HG02798 (cell line): ENCODE measurements around the gene RABGGTA.

Experiments used
- ATAC-seq: cut with Tn5 transposase; IDR thresholded peaks from one replicate; pipeline ENCODE4 v1.9.1; 2021; ENCODE audit warnings: mild to moderate bottlenecking; ENCODE audit not compliant: unreplicated experiment, poor library complexity

Gene RABGGTA

GRCh38 chr14:24261969-24262327 is 9.4 kb downstream of the RABGGTA start:
- no peak for ATAC-seq

- ATAC-seq: no peak
Measured at GRCh38 chr14:24261256-24261968, 10.0 kb downstream of the RABGGTA start.

- ATAC-seq: no peak
Measured at GRCh38 chr14:24260780-24261157, 10.6 kb downstream of the RABGGTA start.

DNA sequence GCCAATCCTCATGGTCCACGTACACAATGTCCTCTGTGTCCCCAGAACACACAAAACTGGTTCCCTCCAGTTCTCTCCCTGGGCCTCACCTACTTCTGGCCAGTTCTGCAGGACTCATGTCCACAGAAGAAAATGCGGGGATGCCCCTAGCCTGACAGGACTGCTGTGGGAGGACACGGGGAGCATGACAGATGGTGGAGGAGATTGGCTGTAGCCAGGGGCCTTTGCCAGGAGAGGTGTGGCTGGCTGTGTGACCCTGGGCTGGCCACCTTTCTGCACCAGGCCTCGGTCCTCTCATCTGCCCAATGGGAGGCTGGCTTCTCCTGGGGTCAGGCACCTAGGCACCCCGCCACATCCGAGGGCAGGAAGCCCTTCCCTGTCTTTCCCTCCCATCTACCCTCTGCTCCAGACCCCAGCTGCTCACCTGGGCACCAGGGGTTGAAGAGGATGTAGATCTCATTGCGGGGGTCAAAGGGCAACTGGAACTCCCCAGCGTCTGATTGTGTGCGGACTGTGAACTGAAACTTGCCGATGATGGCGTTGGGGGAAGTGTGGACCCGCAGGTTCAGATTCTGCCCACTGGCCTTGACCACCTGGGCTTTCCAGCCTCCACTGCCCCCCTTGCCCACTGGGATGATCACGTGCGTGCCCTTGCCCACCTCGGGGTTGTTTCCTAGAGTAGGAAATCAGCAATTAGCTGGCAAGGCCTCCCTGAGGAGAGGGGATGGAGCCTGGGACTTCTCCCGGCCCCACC is 11.2 kb downstream of the RABGGTA start:
- ATAC-seq: no peak

- ATAC-seq: no peak
Measured at GRCh38 chr14:24259282-24260025, 11.9 kb downstream of the RABGGTA start.

DNA sequence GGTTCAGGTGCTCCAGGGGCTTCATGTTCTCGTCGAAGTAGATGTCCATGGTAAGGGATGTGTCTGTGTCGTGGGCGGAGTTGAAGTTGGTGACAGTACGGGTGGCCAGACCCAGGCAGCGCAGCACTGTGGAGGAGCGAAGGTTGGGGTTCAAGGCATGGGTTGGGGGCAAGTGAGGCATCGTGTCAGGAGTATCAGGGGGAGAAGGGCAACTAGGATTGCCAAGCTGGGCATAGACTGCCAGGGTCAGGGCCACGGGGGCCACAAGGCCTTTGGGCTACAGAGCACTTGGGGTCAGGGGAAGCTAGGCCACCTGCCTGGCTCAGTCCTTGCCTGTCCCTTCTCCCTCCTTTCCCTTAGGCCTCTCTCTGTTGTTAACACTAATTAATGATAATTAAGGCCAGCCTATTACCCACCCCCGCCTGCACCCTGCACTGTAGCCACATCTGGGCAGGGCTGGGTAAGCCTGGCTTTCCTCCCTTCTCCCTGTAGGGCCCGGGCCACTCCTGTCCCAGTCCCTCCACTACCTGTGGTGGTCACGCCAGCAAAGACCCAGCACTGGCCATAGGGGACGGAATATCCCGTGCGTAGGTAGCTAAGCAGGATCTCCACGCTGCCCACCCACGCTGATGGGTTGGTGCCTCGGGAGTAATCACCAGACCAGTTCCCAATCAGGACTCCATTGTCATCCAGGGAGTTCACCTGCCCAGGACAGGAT is 12.7 kb downstream of the RABGGTA start:
- ATAC-seq: no peak

DNA sequence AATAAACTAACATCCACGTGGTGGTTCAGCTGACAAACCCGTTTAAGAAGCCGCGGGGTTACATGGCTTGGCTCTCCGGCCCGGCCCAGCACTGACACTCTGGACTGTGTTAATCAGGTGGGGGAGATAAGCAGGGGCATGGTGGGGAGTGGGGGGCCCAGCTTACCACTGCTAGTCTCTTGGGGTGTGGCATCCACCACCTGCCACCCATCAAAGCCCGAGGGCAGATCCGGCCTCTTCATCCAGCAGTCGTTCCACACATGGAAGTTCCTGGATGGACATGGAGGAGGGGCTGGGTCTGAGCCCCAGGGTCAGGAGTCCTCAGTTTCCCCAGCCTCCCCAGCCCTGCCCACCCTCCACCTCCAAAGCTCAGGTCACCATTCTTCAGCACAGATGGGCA is 13.3 kb downstream of the RABGGTA start:
- ATAC-seq: no peak

- no peak for ATAC-seq
Measured at GRCh38 chr14:24256960-24257359, 14.4 kb downstream of the RABGGTA start.

DNA sequence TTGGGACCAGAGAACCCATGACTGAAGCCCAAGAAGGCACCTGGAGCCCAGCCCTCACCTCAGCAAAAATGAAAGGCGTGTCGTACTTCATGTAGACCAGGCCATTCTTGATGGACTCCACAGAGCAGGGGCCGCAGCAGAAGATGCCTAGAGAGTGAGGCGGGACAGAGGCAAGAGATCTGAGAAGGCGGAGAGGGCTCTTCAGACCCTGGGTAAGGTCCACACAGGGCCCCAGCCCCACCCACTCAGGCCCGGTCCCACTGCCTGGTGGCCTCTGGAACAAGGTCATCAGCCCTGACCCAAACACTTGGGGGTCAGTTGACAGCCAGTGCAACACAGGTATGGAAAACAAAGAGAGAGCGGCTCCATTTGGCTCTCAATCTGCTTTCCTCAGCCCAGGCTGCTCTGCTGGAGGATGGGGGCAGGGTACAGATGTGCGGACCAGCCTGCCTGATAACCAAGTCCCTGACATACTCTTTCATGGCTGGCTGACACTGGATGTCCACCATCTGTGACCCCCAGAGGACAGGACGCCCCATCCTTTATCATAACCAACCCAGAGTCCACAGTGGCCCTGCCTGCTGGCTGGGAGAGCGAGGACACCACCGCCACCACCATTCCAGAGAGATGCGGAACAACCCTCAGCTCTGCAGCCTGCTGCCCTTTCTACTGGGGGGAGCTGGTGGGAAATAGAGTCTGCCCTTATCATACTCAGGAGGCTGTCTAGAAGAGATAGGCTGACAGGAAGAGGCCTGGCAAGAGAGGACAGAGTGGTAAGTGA is 15.3 kb downstream of the RABGGTA start:
- ATAC-seq: no peak

- no peak for ATAC-seq
Measured at GRCh38 chr14:24255438-24255837, 16.0 kb downstream of the RABGGTA start.

GRCh38 chr14:24254630-24255392 is 16.6 kb downstream of the RABGGTA start:
- no peak for ATAC-seq

DNA sequence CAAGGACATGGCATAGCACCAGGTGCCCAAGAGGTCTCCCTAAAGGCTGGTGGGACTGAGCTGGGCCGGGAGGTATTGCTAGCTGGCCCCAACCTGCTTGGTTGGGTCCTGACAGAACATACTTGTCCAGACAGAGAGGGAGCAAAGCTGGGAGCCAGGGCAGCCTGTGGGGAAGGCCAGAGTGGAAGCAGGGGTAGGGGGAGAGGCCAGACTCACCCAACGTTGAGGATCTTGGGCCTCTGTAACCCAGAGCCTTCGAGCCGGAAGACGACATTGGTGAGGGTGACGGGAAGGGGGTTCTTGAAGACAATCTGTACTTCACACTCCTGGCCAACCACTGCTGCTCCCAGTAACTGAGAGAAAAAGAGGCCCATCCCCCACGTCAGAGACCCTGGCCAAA is 17.5 kb downstream of the RABGGTA start:
- no peak for ATAC-seq

DNA sequence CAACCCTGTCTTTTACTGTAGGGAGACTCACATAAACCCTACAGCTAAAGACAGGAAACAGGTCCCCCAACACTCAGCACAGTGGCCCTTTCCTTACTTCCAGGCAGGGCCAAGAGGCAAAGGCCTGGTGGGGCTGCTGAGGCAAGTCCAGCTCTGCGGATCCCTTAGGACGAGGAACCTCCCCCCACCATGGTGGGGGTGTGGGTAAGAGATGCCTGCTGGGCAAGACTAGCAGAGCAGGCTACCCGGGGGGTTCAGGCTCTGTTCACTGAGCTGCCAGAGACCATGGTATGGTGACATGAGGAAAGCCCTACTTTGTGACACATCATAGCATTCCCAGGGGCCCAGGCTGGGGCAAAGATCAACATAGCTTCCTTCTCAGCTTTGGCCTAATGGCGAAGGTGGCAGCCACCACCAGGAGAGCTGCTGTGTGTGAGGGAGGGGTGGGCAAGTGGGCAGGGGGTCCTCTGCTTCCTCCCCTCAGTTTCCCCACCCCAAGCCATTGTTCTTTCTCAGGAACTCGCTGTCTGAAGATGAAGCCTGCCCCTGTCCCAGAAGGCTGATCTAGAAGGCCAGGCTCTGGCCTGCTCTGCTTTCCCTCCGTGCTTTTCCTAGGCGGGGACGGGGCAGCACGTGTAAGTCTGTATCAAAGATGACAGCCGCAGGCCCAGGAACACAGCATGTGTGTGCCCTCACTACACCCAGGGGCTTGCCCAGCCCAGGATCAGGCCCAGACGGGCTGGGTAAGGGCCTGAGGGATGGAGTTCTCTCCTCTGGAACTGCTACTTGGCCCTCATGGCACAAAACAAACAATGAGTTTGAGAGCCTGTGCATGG is 18.9 kb downstream of the RABGGTA start:
- ATAC-seq: no peak

- no peak for ATAC-seq
Measured at GRCh38 chr14:24251880-24252288, 19.5 kb downstream of the RABGGTA start.

- no peak for ATAC-seq
Measured at GRCh38 chr14:24250354-24250753, 21.0 kb downstream of the RABGGTA start.

DNA sequence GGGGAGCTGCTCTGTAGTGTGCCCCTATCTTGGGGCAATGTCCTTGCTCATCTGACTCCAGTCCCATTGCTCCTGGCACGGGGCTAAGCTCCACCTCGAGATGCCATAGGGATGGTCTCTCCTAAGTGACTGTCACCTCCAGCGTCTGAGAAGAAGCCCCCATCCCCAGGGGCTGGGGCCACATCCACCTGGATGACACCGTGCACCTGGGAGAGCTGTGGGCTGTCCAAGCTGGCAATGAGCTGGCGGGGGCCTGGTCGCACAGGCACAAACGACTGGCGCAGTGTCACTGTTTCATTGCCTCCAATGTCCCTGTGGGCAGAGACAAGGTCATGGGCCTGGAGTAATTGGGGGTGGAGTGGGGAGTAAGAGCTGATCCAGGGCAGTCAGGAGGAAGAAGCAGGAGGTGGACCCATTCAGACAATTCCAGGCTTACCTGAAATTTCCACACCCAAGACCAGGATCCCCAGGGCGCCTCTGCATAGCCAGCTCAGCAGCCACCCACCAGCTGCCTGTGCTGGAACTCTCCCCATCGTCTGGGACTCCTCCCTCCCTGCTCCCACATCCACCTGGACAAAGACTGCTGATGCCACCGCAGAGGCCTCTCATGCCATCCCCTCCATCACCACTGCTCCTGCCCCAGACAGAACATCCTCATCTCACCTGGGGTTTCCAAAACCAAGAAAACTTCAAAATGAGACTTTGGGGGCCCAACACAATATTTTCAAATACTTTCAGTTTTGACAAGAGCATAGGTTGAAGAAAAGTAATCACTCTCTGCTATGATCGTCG is 22.0 kb downstream of the RABGGTA start:
- ATAC-seq: no peak

DNA sequence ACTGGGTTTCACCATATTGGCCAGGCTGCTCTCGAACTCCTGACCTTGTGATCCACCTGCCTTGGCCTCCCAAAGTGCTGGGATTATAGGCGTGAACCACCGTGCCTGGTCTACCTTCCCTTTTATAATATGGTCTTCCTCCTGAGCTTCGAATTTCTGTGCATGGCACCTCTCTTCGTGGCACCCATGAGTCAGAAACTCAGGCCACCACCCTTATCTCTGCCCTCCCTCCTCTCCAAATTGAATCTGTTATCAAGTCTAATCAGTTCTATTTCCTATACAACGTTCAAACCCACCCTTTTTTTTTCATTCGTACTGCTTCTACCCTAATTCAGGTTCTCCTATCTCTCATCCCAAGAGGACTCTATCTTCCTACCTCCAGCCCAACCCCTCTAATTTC is 24.0 kb downstream of the RABGGTA start:
- no peak for ATAC-seq

GRCh38 chr14:24246765-24247212 is 24.6 kb downstream of the RABGGTA start:
- ATAC-seq: no peak
